GM23338 (cell line): ENCODE measurements around the gene RPA1. TPM values are rescaled to one million over a fixed set of nuclear protein-coding genes. Genes with fewer than 3 reads are reported as not detected.
"Not testable (repeated sequence)": the region's sequence is repeated elsewhere in the genome, so short reads cannot be mapped to it uniquely, and the experiment has no call there.

ENCODE experiments used
- ATAC-seq: fragments of 200-7000 bp; cut with Tn5 transposase; 3 replicates; pipeline ENCODE4 v1.9.1; 2020
- DNase-seq: peaks from one replicate; pipeline ENCODE4 v3.0.0-alpha.2; 2015; ENCODE audit warnings: low spot score
- H2AFZ ChIP-seq: fragments of 200-600 bp; sonication (generic); 2 replicates; pipeline ENCODE4 v1.8.0; 2016; ENCODE audit warnings: antibody characterized with exemption, mild to moderate bottlenecking, moderate library complexity
- H3F3A ChIP-seq: fragments of 200-600 bp; sonication (generic); replicated peaks from 2 replicates; pipeline ENCODE4 v1.8.0; 2017; ENCODE audit warnings: antibody characterized with exemption, mixed run types, low read depth
- H3K27ac ChIP-seq: fragments of 200-600 bp; sonication (generic); 2 replicates; pipeline ENCODE4 v1.6.1; 2016; ENCODE audit warnings: low read depth
- H3K27me3 ChIP-seq: fragments of 200-600 bp; sonication (generic); 2 replicates; pipeline ENCODE4 v1.8.0; 2016; ENCODE audit warnings: mild to moderate bottlenecking, mixed run types, moderate library complexity; ENCODE audit not compliant: insufficient read depth
- H3K36me3 ChIP-seq: fragments of 200-600 bp; sonication (generic); 2 replicates; pipeline ENCODE4 v1.8.0; 2016; ENCODE audit warnings: mild to moderate bottlenecking; ENCODE audit not compliant: insufficient read depth
- H3K4me1 ChIP-seq: fragments of 200-600 bp; sonication (generic); 2 replicates; pipeline ENCODE4 v1.8.0; 2016; ENCODE audit warnings: mild to moderate bottlenecking, moderate library complexity; ENCODE audit not compliant: insufficient read depth
- H3K4me2 ChIP-seq: fragments of 200-600 bp; sonication (generic); 2 replicates; pipeline ENCODE4 v1.7.1; 2017; ENCODE audit warnings: mixed run types
- H3K4me3 ChIP-seq: fragments of 200-600 bp; sonication (generic); 2 replicates; pipeline ENCODE4 v1.6.1; 2016; ENCODE audit warnings: mixed run types
- H3K79me2 ChIP-seq: fragments of 200-600 bp; sonication (generic); replicated peaks from 2 replicates; pipeline ENCODE4 v1.8.0; 2017; ENCODE audit warnings: mild to moderate bottlenecking; ENCODE audit not compliant: insufficient read depth
- H3K9me2 ChIP-seq: fragments of 200-600 bp; sonication (generic); 2 replicates; pipeline ENCODE4 v1.8.0; 2017; ENCODE audit not compliant: insufficient read depth
- H4K20me1 ChIP-seq: fragments of 200-600 bp; sonication (generic); replicated peaks from 2 replicates; pipeline ENCODE4 v1.8.0; 2017; ENCODE audit warnings: mild to moderate bottlenecking; ENCODE audit not compliant: insufficient read depth
- H3K27ac Mint-ChIP-seq: 2 replicates; pipeline ENCODE4 v1.8.0; 2020; ENCODE audit warnings: inconsistent platforms, mild to moderate bottlenecking, moderate library complexity, mixed read lengths
- H3K27me3 Mint-ChIP-seq: 3 replicates; pipeline ENCODE4 v1.8.0; 2022; ENCODE audit warnings: low read depth, mild to moderate bottlenecking, moderate library complexity, mixed read lengths, inconsistent platforms; ENCODE audit not compliant: insufficient read depth, poor library complexity
- H3K36me3 Mint-ChIP-seq: 3 replicates; pipeline ENCODE4 v1.8.0; 2021; ENCODE audit warnings: low read depth, mild to moderate bottlenecking, inconsistent platforms, moderate library complexity, mixed read lengths
- H3K4me1 Mint-ChIP-seq: 3 replicates; pipeline ENCODE4 v1.8.0; 2020; ENCODE audit warnings: mild to moderate bottlenecking, inconsistent platforms, mixed read lengths
- H3K4me3 Mint-ChIP-seq: 3 replicates; pipeline ENCODE4 v1.8.0; 2021; ENCODE audit warnings: moderate library complexity, mild to moderate bottlenecking, inconsistent platforms, mixed read lengths
- H3K9me3 Mint-ChIP-seq: 3 replicates; pipeline ENCODE4 v1.8.0; 2020; ENCODE audit warnings: moderate library complexity, mild to moderate bottlenecking, inconsistent platforms, mixed read lengths
- CREB1 ChIP-seq: fragments of 250-450 bp; sonication (Bioruptor Pico); IDR thresholded peaks from 2 replicates; pipeline ENCODE4 v1.5.0; 2020; ENCODE audit warnings: low read depth, mild to moderate bottlenecking, moderate library complexity
- EZH2 ChIP-seq: fragments of 200-600 bp; sonication (generic); IDR thresholded peaks from one replicate; pipeline ENCODE4 v1.8.0; 2017; ENCODE audit warnings: antibody characterized with exemption, mild to moderate bottlenecking, low read depth; ENCODE audit not compliant: unreplicated experiment
- EZH2phosphoT487 ChIP-seq: fragments of 200-600 bp; sonication (generic); IDR thresholded peaks from one replicate; pipeline ENCODE4 v1.8.1; 2018; ENCODE audit warnings: antibody characterized with exemption; ENCODE audit not compliant: unreplicated experiment
- POLR2AphosphoS5 ChIP-seq: IDR thresholded peaks from 2 replicates; pipeline ENCODE4 v1.6.1; 2016; ENCODE audit warnings: antibody characterized with exemption, low read depth
- ZNF114 ChIP-seq: fragments of 250-450 bp; sonication (Bioruptor Pico); IDR thresholded peaks from 2 replicates; pipeline ENCODE4 v1.5.0; 2020; ENCODE audit warnings: mild to moderate bottlenecking, moderate library complexity
- ZNF331 ChIP-seq: fragments of 250-450 bp; sonication (Bioruptor Pico); IDR thresholded peaks from 2 replicates; pipeline ENCODE4 v1.5.0; 2020; ENCODE audit warnings: low read depth, mild to moderate bottlenecking, moderate library complexity
- polyA plus RNA-seq: library from polyadenylated mRNA; unstranded; fragments of >200 nt; fragmentation: Nextera tagmentation; extraction: Ambion mirVana; gene quantifications from 2 replicates; pipeline ENCODE4 v1.2.1, GENCODE V29; 2016
- total RNA-seq: library from RNA; depleted of rRNA; stranded (reverse); fragments of >200 nt; shearing (Covaris generic); gene quantifications from 2 replicates; pipeline ENCODE4 v1.2.3, GENCODE V29; 2014
- TF ChIP-seq, protein P1 (sequence below): IDR thresholded peaks from 2 replicates; pipeline ENCODE4 v1.6.1; 2016; ENCODE audit warnings: antibody characterized with exemption
- TF ChIP-seq, protein P2 (sequence below): IDR thresholded peaks from one replicate; pipeline ENCODE4 v1.6.1; 2018; ENCODE audit warnings: antibody characterized with exemption; ENCODE audit not compliant: unreplicated experiment

Gene RPA1
- total and polyA plus RNA-seq, 2 experiments from 2014 or later = 33.7 to 52.1 TPM

DNA sequence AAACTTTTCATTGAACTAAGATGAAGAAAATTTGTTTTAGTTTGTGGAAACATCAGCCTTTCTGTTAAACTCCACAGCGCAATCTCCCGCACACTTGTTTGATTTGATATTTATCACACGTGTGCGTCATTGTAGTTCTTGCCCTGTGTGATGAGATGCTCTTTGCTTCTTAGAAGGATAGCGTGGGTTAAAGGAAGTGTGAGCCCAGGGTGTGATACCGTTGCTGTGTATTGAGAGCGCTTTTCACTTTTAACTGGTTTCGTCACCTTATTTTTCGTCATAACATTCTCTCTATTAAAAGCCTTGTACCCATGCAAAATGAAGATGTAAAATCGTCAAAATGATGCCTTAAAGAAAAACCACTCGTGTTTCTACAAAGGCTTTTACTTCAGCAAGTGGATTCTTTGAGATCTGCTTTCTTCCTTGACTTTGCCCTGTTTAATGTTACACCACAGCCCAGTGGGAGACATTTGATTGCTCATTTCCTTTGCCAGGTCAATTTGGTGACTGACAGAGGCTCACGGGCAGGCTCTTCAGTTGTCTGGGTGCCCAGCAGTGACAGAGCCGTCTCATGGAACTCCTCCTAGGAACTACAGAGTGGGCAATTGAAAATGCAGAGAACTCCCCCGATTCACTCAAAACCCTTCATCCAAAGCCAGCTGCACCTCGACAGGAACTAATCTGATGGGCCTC lies 61.1 kb downstream of the RPA1 start:
- no peaks in the 10 kb centered on the region for H3F3A ChIP-seq
- ATAC-seq (no peak), DNase-seq (no peak)
- peaks cover 38% of the 10 kb centered on the region for H3K36me3 ChIP-seq
- H3K27me3 ChIP-seq = no peaks in the 10 kb centered on the region
- H3K4me1 Mint-ChIP-seq = no peaks in the 10 kb centered on the region
- no peak overlapping the region for H2AFZ ChIP-seq
- H3K4me3 ChIP-seq = no peak overlapping the region
- no peak for TF ChIP-seq POLR2AphosphoS5
- TF ChIP-seq, protein P1, sequence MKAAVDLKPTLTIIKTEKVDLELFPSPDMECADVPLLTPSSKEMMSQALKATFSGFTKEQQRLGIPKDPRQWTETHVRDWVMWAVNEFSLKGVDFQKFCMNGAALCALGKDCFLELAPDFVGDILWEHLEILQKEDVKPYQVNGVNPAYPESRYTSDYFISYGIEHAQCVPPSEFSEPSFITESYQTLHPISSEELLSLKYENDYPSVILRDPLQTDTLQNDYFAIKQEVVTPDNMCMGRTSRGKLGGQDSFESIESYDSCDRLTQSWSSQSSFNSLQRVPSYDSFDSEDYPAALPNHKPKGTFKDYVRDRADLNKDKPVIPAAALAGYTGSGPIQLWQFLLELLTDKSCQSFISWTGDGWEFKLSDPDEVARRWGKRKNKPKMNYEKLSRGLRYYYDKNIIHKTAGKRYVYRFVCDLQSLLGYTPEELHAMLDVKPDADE = no peak
- no peak for TF ChIP-seq EZH2
- no peak for TF ChIP-seq ZNF114 (CRISPR knock-in tag)
- no peak overlapping the region for H3K4me3 Mint-ChIP-seq
- H3K27ac ChIP-seq = no peak overlapping the region
- no peaks in the 10 kb centered on the region for H3K4me1 ChIP-seq
- no peaks in the 10 kb centered on the region for H3K9me2 ChIP-seq
- H3K9me3 Mint-ChIP-seq = no peaks in the 10 kb centered on the region
- peaks cover 69% of the 10 kb centered on the region for H3K36me3 Mint-ChIP-seq
- H3K27ac Mint-ChIP-seq = no peak overlapping the region
- no peaks in the 10 kb centered on the region for H3K79me2 ChIP-seq
- H3K4me2 ChIP-seq = no peak overlapping the region
- no peaks in the 10 kb centered on the region; the same call in 1 of the 2 replicates for H4K20me1 ChIP-seq
- H3K27me3 Mint-ChIP-seq = no peaks in the 10 kb centered on the region

DNA sequence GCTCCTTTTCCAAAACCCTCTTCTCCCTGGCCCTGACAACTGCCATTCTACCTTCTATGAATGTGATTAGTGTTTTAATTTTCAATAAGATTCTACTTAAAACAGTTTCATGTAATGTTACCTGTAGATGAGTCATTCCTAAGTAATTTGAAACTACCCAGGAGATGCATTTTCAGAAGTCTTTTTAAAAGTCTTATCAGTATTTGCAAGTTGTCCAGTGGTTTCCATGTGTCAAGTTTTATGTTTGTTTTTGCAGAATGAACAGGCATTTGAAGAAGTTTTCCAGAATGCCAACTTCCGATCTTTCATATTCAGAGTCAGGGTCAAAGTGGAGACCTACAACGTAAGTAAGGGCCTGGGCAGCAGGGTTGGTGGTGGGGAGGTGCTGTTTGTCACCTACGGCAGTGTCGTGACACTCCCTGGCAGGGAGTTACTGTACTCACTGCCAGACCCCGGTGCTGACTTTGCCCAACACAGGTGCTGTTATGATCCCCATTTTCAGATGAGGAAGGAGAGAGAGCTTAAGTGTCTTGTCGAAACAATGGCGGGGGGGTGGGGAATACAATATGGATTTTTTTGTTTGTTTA lies 65.0 kb downstream of the RPA1 start:
- ATAC-seq = no peak
- no peak overlapping the region for H2AFZ ChIP-seq
- peaks cover 82% of the 10 kb centered on the region for H3K36me3 Mint-ChIP-seq
- DNase-seq = no peak
- no peak for TF ChIP-seq POLR2AphosphoS5
- TF ChIP-seq, protein P2, sequence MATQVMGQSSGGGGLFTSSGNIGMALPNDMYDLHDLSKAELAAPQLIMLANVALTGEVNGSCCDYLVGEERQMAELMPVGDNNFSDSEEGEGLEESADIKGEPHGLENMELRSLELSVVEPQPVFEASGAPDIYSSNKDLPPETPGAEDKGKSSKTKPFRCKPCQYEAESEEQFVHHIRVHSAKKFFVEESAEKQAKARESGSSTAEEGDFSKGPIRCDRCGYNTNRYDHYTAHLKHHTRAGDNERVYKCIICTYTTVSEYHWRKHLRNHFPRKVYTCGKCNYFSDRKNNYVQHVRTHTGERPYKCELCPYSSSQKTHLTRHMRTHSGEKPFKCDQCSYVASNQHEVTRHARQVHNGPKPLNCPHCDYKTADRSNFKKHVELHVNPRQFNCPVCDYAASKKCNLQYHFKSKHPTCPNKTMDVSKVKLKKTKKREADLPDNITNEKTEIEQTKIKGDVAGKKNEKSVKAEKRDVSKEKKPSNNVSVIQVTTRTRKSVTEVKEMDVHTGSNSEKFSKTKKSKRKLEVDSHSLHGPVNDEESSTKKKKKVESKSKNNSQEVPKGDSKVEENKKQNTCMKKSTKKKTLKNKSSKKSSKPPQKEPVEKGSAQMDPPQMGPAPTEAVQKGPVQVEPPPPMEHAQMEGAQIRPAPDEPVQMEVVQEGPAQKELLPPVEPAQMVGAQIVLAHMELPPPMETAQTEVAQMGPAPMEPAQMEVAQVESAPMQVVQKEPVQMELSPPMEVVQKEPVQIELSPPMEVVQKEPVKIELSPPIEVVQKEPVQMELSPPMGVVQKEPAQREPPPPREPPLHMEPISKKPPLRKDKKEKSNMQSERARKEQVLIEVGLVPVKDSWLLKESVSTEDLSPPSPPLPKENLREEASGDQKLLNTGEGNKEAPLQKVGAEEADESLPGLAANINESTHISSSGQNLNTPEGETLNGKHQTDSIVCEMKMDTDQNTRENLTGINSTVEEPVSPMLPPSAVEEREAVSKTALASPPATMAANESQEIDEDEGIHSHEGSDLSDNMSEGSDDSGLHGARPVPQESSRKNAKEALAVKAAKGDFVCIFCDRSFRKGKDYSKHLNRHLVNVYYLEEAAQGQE = no peak
- TF ChIP-seq EZH2 = no peak
- no peak for TF ChIP-seq ZNF331 (CRISPR knock-in tag)
- TF ChIP-seq CREB1 (CRISPR knock-in tag) = no peak
- TF ChIP-seq EZH2phosphoT487 = no peak
- no peaks in the 10 kb centered on the region for H3K4me1 ChIP-seq
- H3K79me2 ChIP-seq = no peaks in the 10 kb centered on the region
- H3K27me3 ChIP-seq = no peaks in the 10 kb centered on the region
- peaks cover 14% of the 10 kb centered on the region for H3K36me3 ChIP-seq
- H3K4me2 ChIP-seq = no peak overlapping the region
- H3K27ac Mint-ChIP-seq = no peak overlapping the region
- peaks cover 4% of the 10 kb centered on the region for H4K20me1 ChIP-seq
- H3K9me3 Mint-ChIP-seq = no peaks in the 10 kb centered on the region; the same call in 2 of the 3 replicates
- H3K9me2 ChIP-seq = no peaks in the 10 kb centered on the region
- H3K27ac ChIP-seq = no peak overlapping the region
- no peak overlapping the region for H3K4me3 Mint-ChIP-seq
- no peaks in the 10 kb centered on the region for H3K4me1 Mint-ChIP-seq
- no peaks in the 10 kb centered on the region for H3F3A ChIP-seq
- no peak overlapping the region for H3K4me3 ChIP-seq
- H3K27me3 Mint-ChIP-seq = no peaks in the 10 kb centered on the region

DNA sequence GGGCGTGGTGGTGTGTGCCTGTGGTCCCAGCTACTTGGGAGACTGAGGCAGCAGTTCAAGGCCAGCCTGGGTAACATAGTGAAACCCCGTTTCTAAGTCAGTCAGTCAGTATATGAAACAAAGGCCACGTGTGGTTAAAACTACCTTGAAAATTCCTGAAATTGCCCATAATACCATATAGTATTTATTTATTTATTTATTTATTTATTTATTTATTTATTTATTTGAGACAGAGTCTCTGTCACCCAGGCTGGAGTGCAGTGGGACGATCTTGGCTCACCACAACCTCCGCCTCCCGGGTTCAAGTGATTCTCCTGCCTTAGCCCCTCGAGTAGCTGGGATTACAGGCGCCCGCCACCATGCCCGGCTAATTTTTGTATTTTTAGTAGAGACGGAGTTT lies 65.7 kb downstream of the RPA1 start:
- H3K4me1 ChIP-seq, H3K27me3 Mint-ChIP-seq, H3K9me2 ChIP-seq, H2AFZ ChIP-seq, H3K4me3 ChIP-seq, H3K4me3 Mint-ChIP-seq, H3K4me2 ChIP-seq, H4K20me1 ChIP-seq, H3F3A ChIP-seq, H3K27me3 ChIP-seq, H3K9me3 Mint-ChIP-seq, ATAC-seq, H3K4me1 Mint-ChIP-seq, DNase-seq, H3K27ac ChIP-seq, H3K27ac Mint-ChIP-seq, H3K79me2 ChIP-seq: not testable (repeated sequence)
- peaks cover 79% of the 10 kb centered on the region for H3K36me3 Mint-ChIP-seq
- H3K36me3 ChIP-seq = peaks cover 13% of the 10 kb centered on the region
